Measurements from ENCODE around the gene XBP1. TPM values are rescaled to one million over a fixed set of nuclear protein-coding genes. Genes with fewer than 3 reads are reported as not detected.

Gene XBP1
- total and polyA plus RNA-seq, 2 of the 8 experiments (the other 6 are each of a cell fraction or from before 2014, with no cell fraction given), result 99.8 to 131 TPM

DNA sequence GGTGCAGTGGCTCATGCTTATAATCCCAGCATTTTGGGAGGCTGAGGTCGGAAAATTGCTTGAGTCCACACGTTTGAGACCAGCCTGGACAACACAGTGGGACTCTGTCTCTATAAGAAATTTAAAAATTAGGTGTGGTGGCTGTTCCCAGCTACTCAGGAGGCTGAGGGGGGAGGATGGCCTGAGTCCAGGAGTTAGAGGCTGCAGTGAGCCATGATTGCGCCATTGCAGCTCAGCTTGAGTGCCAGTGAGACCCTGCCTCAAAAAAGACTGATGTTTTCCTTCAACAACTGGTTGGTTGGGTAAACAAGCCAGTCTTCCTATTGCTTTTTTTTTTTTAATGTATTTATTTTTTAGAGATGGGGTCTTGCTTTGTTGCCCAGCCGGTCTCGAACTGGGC, 9.2 kb downstream of the XBP1 start:
- no peak overlapping the region for H3K14ac ChIP-seq (ENCODE audit: insufficient read length)
- no peaks in the 10 kb centered on the region for H3K79me2 ChIP-seq (ENCODE audit: control insufficient read depth in 1 of 2, insufficient read depth in 2 of 2, low read length in 2 of 2)
- CTCF ChIA-PET (ENCODE audit: partially characterized antibody), result interaction anchor here (0.6 to 1.8 kb wide), 10 partner anchors 10 to 747 kb away, joined by 3 to 6 read pairs (median 3); no protein-coding TSS in a partner anchor
- no peak overlapping the region for H3K9ac ChIP-seq (replicated peaks in 1 of 4; ENCODE audit: extremely low read depth in 1 of 4, low read depth in 3 of 4, low read length in 3 of 4)
- H3K9me3 ChIP-seq (ENCODE audit: insufficient read depth in 2 of 2, low read depth in 1 of 2, low read length in 1 of 2), result no peaks in the 10 kb centered on the region
- H3K4me3 ChIP-seq (ENCODE audit: extremely low read depth in 1 of 4, insufficient read depth in 2 of 4, low read depth in 3 of 4, low read length in 4 of 4), result no peak overlapping the region
- no peak for FAIRE-seq
- H4K8ac ChIP-seq (ENCODE audit: extremely low read depth, insufficient read depth, low read length), result no peak overlapping the region
- no peak overlapping the region for H3K56ac ChIP-seq (replicated peaks; ENCODE audit: insufficient read length, low read depth, low read length)
- H2BK12ac ChIP-seq (ENCODE audit: low read depth, low read length), result no peak overlapping the region
- no peaks in the 10 kb centered on the region for H3K4me1 ChIP-seq (replicated peaks in 1 of 4; ENCODE audit: control insufficient read depth in 3 of 4, insufficient read depth in 4 of 4, low read length in 3 of 4)
- no peak for DNase-seq (ENCODE audit: low read depth in 1 of 2, low spot score in 2 of 2)
- no peak overlapping the region for H2BK120ac ChIP-seq (replicated peaks; ENCODE audit: low read depth, low read length)
- no peak overlapping the region for H4K5ac ChIP-seq (ENCODE audit: insufficient read length, low read depth, low read length)
- H2BK15ac ChIP-seq (ENCODE audit: low read length), result no peak overlapping the region
- H2BK5ac ChIP-seq (ENCODE audit: low read depth, low read length), result no peak overlapping the region
- no peak overlapping the region for H3K4me2 ChIP-seq (ENCODE audit: insufficient read depth in 1 of 2, low read depth in 2 of 2, low read length in 2 of 2)
- H3K27ac ChIP-seq (ENCODE audit: low read depth, low read length), result no peak overlapping the region
- peaks cover 2 to 8% of the 10 kb centered on the region in 2 experiments for H4K20me1 ChIP-seq (replicated peaks in 1 of 2; ENCODE audit: control insufficient read depth in 1 of 2, insufficient read depth in 2 of 2, low read length in 2 of 2)
- H3K27me3 ChIP-seq (replicated peaks in 1 of 4; ENCODE audit: control insufficient read depth in 3 of 4, extremely low read depth in 1 of 4, insufficient read depth in 3 of 4, low read length in 3 of 4), result no peaks in the 10 kb centered on the region
- POLR2A ChIA-PET (ENCODE audit: partially characterized antibody), result interaction anchor here (2.0 to 8.5 kb wide), 2 partner anchors 7 to 28 kb away, joined by 6 to 100 read pairs; partner anchors contain the start of gene XBP1
- H3K36me3 ChIP-seq (ENCODE audit: control insufficient read depth in 2 of 4, insufficient read depth in 4 of 4, low read length in 3 of 4), result peaks cover 19 to 40% (median 32%) of the 10 kb centered on the region in 4 experiments
- no peak overlapping the region for H3K23ac ChIP-seq (ENCODE audit: insufficient read length)
- H3K4ac ChIP-seq (replicated peaks; ENCODE audit: insufficient read length, low read depth, low read length), result no peak overlapping the region
- H2AK5ac ChIP-seq (ENCODE audit: low read depth, low read length), result no peak overlapping the region
- H3K23me2 ChIP-seq (ENCODE audit: low read depth, low read length), result no peaks in the 10 kb centered on the region
- no peak overlapping the region for H2AFZ ChIP-seq (ENCODE audit: low read length)
- H3K18ac ChIP-seq (ENCODE audit: extremely low read depth, low read length), result no peak overlapping the region
- H4K91ac ChIP-seq (replicated peaks; ENCODE audit: insufficient read length, low read length), result no peak overlapping the region
- no peaks in the 10 kb centered on the region; the same call in 1 of the 2 replicates for H3K79me1 ChIP-seq (ENCODE audit: low read depth, low read length)
- WGBS, 2 experiments (ENCODE audit: extremely low coverage in 1 of 2, insufficient coverage in 1 of 2, insufficient read length in 1 of 2, insufficient replicate concordance in 2 of 2, low coverage in 1 of 2, low lambda C conversion rate in 2 of 2, missing lambda C conversion rate in 1 of 2), result 92% methylated on average over 5 of the region's 5 CpGs; no CpG with 5 or more reads in 1 of the 2 experiments
- no peak overlapping the region for H2BK20ac ChIP-seq (ENCODE audit: low read length)
- no peak for TF ChIP-seq YY1 (IDR thresholded peaks at IDR 0.05; ENCODE audit: low read depth, low read length)
- TF ChIP-seq SIN3A (conservative IDR thresholded peaks at IDR 0.05 in 1 of 2, IDR thresholded peaks at IDR 0.05 in 1 of 2; ENCODE audit: low read depth in 1 of 2, low read length in 2 of 2), result no peak
- TF ChIP-seq, protein P1, sequence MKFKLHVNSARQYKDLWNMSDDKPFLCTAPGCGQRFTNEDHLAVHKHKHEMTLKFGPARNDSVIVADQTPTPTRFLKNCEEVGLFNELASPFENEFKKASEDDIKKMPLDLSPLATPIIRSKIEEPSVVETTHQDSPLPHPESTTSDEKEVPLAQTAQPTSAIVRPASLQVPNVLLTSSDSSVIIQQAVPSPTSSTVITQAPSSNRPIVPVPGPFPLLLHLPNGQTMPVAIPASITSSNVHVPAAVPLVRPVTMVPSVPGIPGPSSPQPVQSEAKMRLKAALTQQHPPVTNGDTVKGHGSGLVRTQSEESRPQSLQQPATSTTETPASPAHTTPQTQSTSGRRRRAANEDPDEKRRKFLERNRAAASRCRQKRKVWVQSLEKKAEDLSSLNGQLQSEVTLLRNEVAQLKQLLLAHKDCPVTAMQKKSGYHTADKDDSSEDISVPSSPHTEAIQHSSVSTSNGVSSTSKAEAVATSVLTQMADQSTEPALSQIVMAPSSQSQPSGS (IDR thresholded peaks at IDR 0.05; ENCODE audit: low read length), result no peak
- TF ChIP-seq NANOG (IDR thresholded peaks at IDR 0.05; ENCODE audit: insufficient read depth, low read depth, low read length, poor library complexity, severe bottlenecking), result no peak
- TF ChIP-seq SP2 (IDR thresholded peaks at IDR 0.05; ENCODE audit: low read length), result no peak

All from H1 (cell line).